ENCODE measurements around the gene GTSE1. TPM values are rescaled to one million over a fixed set of nuclear protein-coding genes. Genes with fewer than 3 reads are reported as not detected.

GTSE1 gene
- total and polyA plus RNA-seq, 2 donors (not counting 1 experiment from before 2014, with no cell fraction given), result 0.17 to 0.39 TPM

GRCh38 chr22:46294784-46295183, 1.9 kb upstream of the GTSE1 start:
- peaks cover 29 to 40% of the 10 kb centered on the region in 2 donors for H3K4me1 ChIP-seq (ENCODE audit: control insufficient read depth in 2 of 2, insufficient read depth in 2 of 2, low read length in 2 of 2)
- ChIA-PET CTCF (interaction anchor here (1.6 to 2.4 kb wide), 4 partner anchors 14 to 289 kb away, joined by 3 to 21 read pairs (median 8); no protein-coding TSS in a partner anchor), POLR2A (interaction anchor here (0.6 kb wide), 1 partner anchor 132 kb away, joined by 4 read pairs; no protein-coding TSS in a partner anchor)
- H2AFZ ChIP-seq (ENCODE audit: insufficient read depth, low read depth, low read length, poor library complexity, severe bottlenecking), result no peak overlapping the region
- H3K9ac ChIP-seq (ENCODE audit: low read length), result no peak overlapping the region
- intact Hi-C loops (cut with micrococcal nuclease), result no loop called here
- Mint-ChIP-seq H3K4me1 (peaks cover 49% of the 10 kb centered on the region), H3K4me3 (peak overlapping the region; percentile 85), H3K9me3 (ENCODE audit: insufficient read depth) (no peaks in the 10 kb centered on the region), H3K27ac (peak overlapping the region; percentile 99), H3K27me3 (no peaks in the 10 kb centered on the region)
- DNase-seq, result no peak
- peaks cover 5% of the 10 kb centered on the region for H3K79me2 ChIP-seq (ENCODE audit: control insufficient read depth, insufficient read depth, low read length)
- no peak overlapping the region for H3K4me3 ChIP-seq (ENCODE audit: control extremely low read depth in 1 of 5, extremely low read depth in 1 of 5, insufficient read depth in 1 of 5, low read depth in 2 of 5, low read length in 4 of 5)
- no peak overlapping the region for H3K4me2 ChIP-seq (replicated peaks; ENCODE audit: low read depth, low read length, poor library complexity, severe bottlenecking)
- peaks cover 0 to 19% (median 0%) of the 10 kb centered on the region in 3 donors for H3K9me3 ChIP-seq (ENCODE audit: control extremely low read depth in 1 of 3, control insufficient read depth in 2 of 3, insufficient read depth in 1 of 3, low read length in 2 of 3)
- no peak overlapping the region for H3K27ac ChIP-seq (ENCODE audit: low read length in 2 of 2)
- no peaks in the 10 kb centered on the region for H4K20me1 ChIP-seq (ENCODE audit: control insufficient read depth, insufficient read depth, low read length, poor library complexity, severe bottlenecking)
- 96% methylated on average over 2 of the region's 2 CpGs for WGBS (ENCODE audit: insufficient coverage)
- ATAC-seq (ENCODE audit: low read depth), result no peak
- TF ChIP-seq CTCF (IDR thresholded peaks at IDR 0.05), result no peak
- TF ChIP-seq EZH2 (IDR thresholded peaks at IDR 0.05; ENCODE audit: borderline replicate concordance, insufficient read depth, low read depth, low read length, poor library complexity, severe bottlenecking), result no peak
- peaks cover 0 to 2% of the 10 kb centered on the region in 2 experiments for H3K36me3 ChIP-seq (replicated peaks in 1 of 2; ENCODE audit: control extremely low read depth in 1 of 2, control insufficient read depth in 1 of 2, extremely low read depth in 1 of 2, insufficient read depth in 2 of 2, low read length in 1 of 2)
- H3K27me3 ChIP-seq (replicated peaks in 1 of 4; ENCODE audit: control extremely low read depth in 1 of 4, control insufficient read depth in 3 of 4, insufficient read depth in 4 of 4, low read length in 3 of 4), result peaks cover 0 to 5% (median 2%) of the 10 kb centered on the region in 4 experiments

GRCh38 chr22:46295277-46295971, 1.2 kb upstream of the GTSE1 start:
- Mint-ChIP-seq H3K4me3 (peak overlapping the region; percentile 85), H3K9me3 (ENCODE audit: insufficient read depth) (no peaks in the 10 kb centered on the region), H3K4me1 (peaks cover 44% of the 10 kb centered on the region), H3K27me3 (no peaks in the 10 kb centered on the region), H3K27ac (peak overlapping the region; percentile 99)
- no peak for TF ChIP-seq CTCF (IDR thresholded peaks at IDR 0.05)
- Histone ChIP-seq H3K27me3 (replicated peaks in 1 of 4; ENCODE audit: control extremely low read depth in 1 of 4, control insufficient read depth in 3 of 4, insufficient read depth in 4 of 4, low read length in 3 of 4) (peaks cover 0 to 5% (median 2%) of the 10 kb centered on the region in 4 experiments), H4K20me1 (ENCODE audit: control insufficient read depth, insufficient read depth, low read length, poor library complexity, severe bottlenecking) (no peaks in the 10 kb centered on the region), H3K36me3 (replicated peaks in 1 of 2; ENCODE audit: control extremely low read depth in 1 of 2, control insufficient read depth in 1 of 2, extremely low read depth in 1 of 2, insufficient read depth in 2 of 2, low read length in 1 of 2) (peaks cover 0 to 2% of the 10 kb centered on the region in 2 experiments), H3K4me1 (ENCODE audit: control insufficient read depth in 2 of 2, insufficient read depth in 2 of 2, low read length in 2 of 2) (peaks cover 29 to 39% of the 10 kb centered on the region in 2 donors), H3K4me3 (ENCODE audit: control extremely low read depth in 1 of 5, extremely low read depth in 1 of 5, insufficient read depth in 1 of 5, low read depth in 2 of 5, low read length in 4 of 5) (peak overlapping the region in 3 of 5 experiments; percentile 53 to 71 (median 63)), H3K79me2 (ENCODE audit: control insufficient read depth, insufficient read depth, low read length) (peaks cover 5% of the 10 kb centered on the region), H3K9me3 (ENCODE audit: control extremely low read depth in 1 of 3, control insufficient read depth in 2 of 3, insufficient read depth in 1 of 3, low read length in 2 of 3) (peaks cover 0 to 19% (median 0%) of the 10 kb centered on the region in 3 donors), H2AFZ (ENCODE audit: insufficient read depth, low read depth, low read length, poor library complexity, severe bottlenecking) (peak overlapping the region; percentile 91), H3K27ac (ENCODE audit: low read length in 2 of 2) (peak overlapping the region; percentile 88 to 95), H3K9ac (ENCODE audit: low read length) (peak overlapping the region; percentile 72), H3K4me2 (replicated peaks; ENCODE audit: low read depth, low read length, poor library complexity, severe bottlenecking) (peak overlapping the region; percentile 99)
- DNase-seq (peak; percentile 21), ATAC-seq (ENCODE audit: low read depth) (no peak)
- POLR2A ChIA-PET, result interaction anchor here (0.6 to 1.9 kb wide), 6 partner anchors 33 to 281 kb away, joined by 3 to 11 read pairs (median 4); partner anchors contain the start of genes CDPF1 and PKDREJ
- WGBS (ENCODE audit: insufficient coverage), result 83% methylated on average over 4 of the region's 4 CpGs
- CTCF ChIA-PET, result interaction anchor here (0.6 to 2.4 kb wide), 10 partner anchors 14 to 723 kb away, joined by 3 to 21 read pairs (median 4); partner anchors contain the start of genes PPARA and TTC38
- intact Hi-C loops (cut with micrococcal nuclease), result no loop called here

All from B cell (primary cell).